WTC11 (cell line): ENCODE data around the gene SESN2. TPM values are rescaled to one million over a fixed set of nuclear protein-coding genes. Genes with fewer than 3 reads are reported as not detected.

ENCODE experiments used
- ATAC-seq: fragments of 200-7000 bp; cut with Tn5 transposase; 2 replicates; pipeline ENCODE4 v1.10.0; 2021; ENCODE audit warnings: mild to moderate bottlenecking, moderate library complexity
- CTCF ChIA-PET: fragments of 300-600 bp; sonication (Branson Sonifier 250); formaldehyde crosslinking; loops from one replicate; lab custom pipeline; 2021; ENCODE audit warnings: antibody characterized with exemption; lab: Charles Lee
- POLR2A ChIA-PET: fragments of 350-600 bp; sonication (Branson Sonifier 250); formaldehyde crosslinking; loops from one replicate; lab custom pipeline; 2021; ENCODE audit warnings: antibody characterized with exemption; lab: Charles Lee
- DNase-seq: peaks from one replicate; pipeline ENCODE4 v3.0.0; 2021; ENCODE audit warnings: low spot score
- H3K27ac Mint-ChIP-seq: 2 replicates; pipeline ENCODE4 v1.8.0; 2021; ENCODE audit warnings: mixed read lengths
- H3K27me3 Mint-ChIP-seq: 2 replicates; pipeline ENCODE4 v1.8.0; 2021; ENCODE audit warnings: low read depth, mild to moderate bottlenecking, moderate library complexity, mixed read lengths
- H3K36me3 Mint-ChIP-seq: 2 replicates; pipeline ENCODE4 v1.8.0; 2021; ENCODE audit warnings: mixed read lengths
- H3K4me1 Mint-ChIP-seq: 2 replicates; pipeline ENCODE4 v1.8.0; 2022; ENCODE audit warnings: mixed read lengths
- H3K4me3 Mint-ChIP-seq: 2 replicates; pipeline ENCODE4 v1.8.0; 2021; ENCODE audit warnings: mild to moderate bottlenecking, moderate library complexity, mixed read lengths
- H3K9me3 Mint-ChIP-seq: 2 replicates; pipeline ENCODE4 v1.8.0; 2021; ENCODE audit warnings: mixed read lengths
- CTCF ChIP-seq: fragments of 200-600 bp; IDR thresholded peaks from 2 replicates; pipeline ENCODE4 v1.8.0; 2022; ENCODE audit warnings: antibody characterized with exemption
- E2F1 ChIP-seq: sonication (generic); formaldehyde crosslinking; IDR thresholded peaks from 2 replicates; pipeline ENCODE4 v1.8.0; 2022; ENCODE audit warnings: mild to moderate bottlenecking, missing genetic modification reagents
- E2F4 ChIP-seq: sonication (generic); formaldehyde crosslinking; IDR thresholded peaks from 2 replicates; pipeline ENCODE4 v1.8.1; 2022; ENCODE audit warnings: low read depth, mild to moderate bottlenecking, moderate library complexity, missing genetic modification reagents, borderline replicate concordance
- E2F5 ChIP-seq: sonication (generic); formaldehyde crosslinking; IDR thresholded peaks from 2 replicates; pipeline ENCODE4 v1.8.1; 2022; ENCODE audit warnings: mild to moderate bottlenecking, moderate library complexity, missing genetic modification reagents
- ELF4 ChIP-seq: sonication (generic); formaldehyde crosslinking; IDR thresholded peaks from 2 replicates; pipeline ENCODE4 v1.8.1; 2022; ENCODE audit warnings: low read depth, mild to moderate bottlenecking, moderate library complexity, missing genetic modification reagents
- ERG ChIP-seq: fragments of 250-450 bp; sonication (Bioruptor Pico); IDR thresholded peaks from 2 replicates; pipeline ENCODE4 v1.8.0; 2021; ENCODE audit warnings: mild to moderate bottlenecking
- FOXK1 ChIP-seq: sonication (generic); formaldehyde crosslinking; IDR thresholded peaks from 2 replicates; pipeline ENCODE4 v1.8.0; 2022; ENCODE audit warnings: mild to moderate bottlenecking, moderate library complexity, missing genetic modification reagents
- FOXP1 ChIP-seq: sonication (generic); formaldehyde crosslinking; IDR thresholded peaks from 2 replicates; pipeline ENCODE4 v1.8.0; 2022; ENCODE audit warnings: missing genetic modification reagents, mild to moderate bottlenecking, moderate library complexity, borderline replicate concordance
- FOXP4 ChIP-seq: sonication (generic); formaldehyde crosslinking; IDR thresholded peaks from 2 replicates; pipeline ENCODE4 v1.8.0; 2022; ENCODE audit warnings: mild to moderate bottlenecking, missing genetic modification reagents
- HMGA2 ChIP-seq: fragments of 250-450 bp; sonication (Bioruptor Pico); IDR thresholded peaks from 2 replicates; pipeline ENCODE4 v1.4.0; 2021; ENCODE audit warnings: mild to moderate bottlenecking, moderate library complexity
- KAT7 ChIP-seq: sonication (generic); formaldehyde crosslinking; IDR thresholded peaks from 2 replicates; pipeline ENCODE4 v1.8.1; 2023; ENCODE audit warnings: missing genetic modification reagents, mild to moderate bottlenecking, borderline replicate concordance
- MAX ChIP-seq: sonication (generic); formaldehyde crosslinking; IDR thresholded peaks from 2 replicates; pipeline ENCODE4 v1.8.0; 2022; ENCODE audit warnings: mild to moderate bottlenecking, missing genetic modification reagents
- MLX ChIP-seq: sonication (generic); formaldehyde crosslinking; IDR thresholded peaks from 2 replicates; pipeline ENCODE4 v1.8.1; 2023; ENCODE audit warnings: mild to moderate bottlenecking, missing genetic modification reagents, moderate library complexity
- NFYB ChIP-seq: sonication (generic); formaldehyde crosslinking; conservative IDR thresholded peaks from 2 replicates; pipeline ENCODE4 v1.8.0; 2022; ENCODE audit warnings: low read depth, missing genetic modification reagents
- OVOL2 ChIP-seq: fragments of 250-450 bp; sonication (Bioruptor Pico); IDR thresholded peaks from 2 replicates; pipeline ENCODE4 v1.9.0; 2021; ENCODE audit warnings: mild to moderate bottlenecking, borderline replicate concordance
- RORB ChIP-seq: fragments of 250-450 bp; sonication (Bioruptor Pico); IDR thresholded peaks from 2 replicates; pipeline ENCODE4 v1.9.0; 2021; ENCODE audit warnings: mild to moderate bottlenecking
- SP1 ChIP-seq: sonication (generic); formaldehyde crosslinking; conservative IDR thresholded peaks from 2 replicates; pipeline ENCODE4 v1.8.1; 2022; ENCODE audit warnings: missing genetic modification reagents
- STAT6 ChIP-seq: sonication (generic); formaldehyde crosslinking; conservative IDR thresholded peaks from 2 replicates; pipeline ENCODE4 v1.8.1; 2023; ENCODE audit warnings: mild to moderate bottlenecking, low read depth, missing genetic modification reagents, moderate library complexity
- TCF7 ChIP-seq: sonication (generic); formaldehyde crosslinking; IDR thresholded peaks from 2 replicates; pipeline ENCODE4 v1.8.0; 2022; ENCODE audit warnings: mild to moderate bottlenecking, low read depth, missing genetic modification reagents, moderate library complexity
- USF1 ChIP-seq: sonication (generic); formaldehyde crosslinking; IDR thresholded peaks from 2 replicates; pipeline ENCODE4 v1.8.0; 2022; ENCODE audit warnings: mild to moderate bottlenecking, missing genetic modification reagents
- ZNF232 ChIP-seq: sonication (generic); formaldehyde crosslinking; IDR thresholded peaks from 2 replicates; pipeline ENCODE4 v1.8.0; 2022; ENCODE audit warnings: mild to moderate bottlenecking, missing genetic modification reagents
- ZNF317 ChIP-seq: sonication (generic); formaldehyde crosslinking; IDR thresholded peaks from 2 replicates; pipeline ENCODE4 v1.8.1; 2023; ENCODE audit warnings: low read depth, mild to moderate bottlenecking, moderate library complexity, missing genetic modification reagents, borderline replicate concordance
- ZNF416 ChIP-seq: fragments of 250-450 bp; sonication (Bioruptor Pico); IDR thresholded peaks from 2 replicates; pipeline ENCODE4 v1.9.0; 2021; ENCODE audit warnings: mild to moderate bottlenecking, inconsistent platforms
- total RNA-seq: library from RNA; stranded (reverse); gene quantifications from 3 replicates; pipeline ENCODE4 v1.2.3, GENCODE V29; 2021

SESN2 gene
- total RNA-seq, 1 experiment from 2014 or later: 38.1 TPM

GRCh38 chr1:28232558-28233263 lies 26.6 kb upstream of the SESN2 start, which contains the start of gene DNAJC8:
Gene DNAJC8 (minus strand): TSS chr1:28233029. CDS start chr1:28232998, 31 bp downstream.
- POLR2A ChIA-PET: interaction anchor here (1.8 kb wide), 1 partner anchor 16 kb away, joined by 9 read pairs; no protein-coding TSS in a partner anchor
- CTCF ChIA-PET: interaction anchor here (2.3 kb wide), 1 partner anchor 135 kb away, joined by 5 read pairs; no protein-coding TSS in a partner anchor
- Mint-ChIP-seq H3K4me1 (peaks cover 8% of the 10 kb centered on the region), H3K27me3 (no peaks in the 10 kb centered on the region), H3K36me3 (peaks cover 17% of the 10 kb centered on the region), H3K27ac (peak within 1 kb of the TSS; percentile 99), H3K4me3 (peak within 1 kb of the TSS; percentile 99), H3K9me3 (no peaks in the 10 kb centered on the region)
- DNase-seq (peak; percentile 93), ATAC-seq (peak; percentile 44)
- TF ChIP-seq ELF4 (CRISPR knock-in tag) (no peak), E2F5 (CRISPR knock-in tag) (0 out of 2 replicates have a peak, but pooled peaks have one; percentile 33), CTCF (no peak), FOXP1 (CRISPR knock-in tag) (no peak; the same call in 1 of the 2 replicates), SP1 (peak; percentile 62), MLX (CRISPR knock-in tag) (no peak), FOXK1 (CRISPR knock-in tag) (peak; percentile 75; the same call in 1 of the 2 replicates), ZNF317 (CRISPR knock-in tag) (no peak), ERG (CRISPR knock-in tag) (no peak), TCF7 (no peak), OVOL2 (CRISPR knock-in tag) (no peak), FOXP4 (CRISPR knock-in tag) (no peak), ZNF232 (CRISPR knock-in tag) (no peak), HMGA2 (CRISPR knock-in tag) (no peak), RORB (CRISPR knock-in tag) (no peak), MAX (CRISPR knock-in tag) (no peak; the same call in 1 of the 2 replicates), ZNF416 (no peak), E2F1 (CRISPR knock-in tag) (no peak), STAT6 (no peak), USF1 (CRISPR knock-in tag) (peak; percentile 99), E2F4 (no peak), KAT7 (CRISPR knock-in tag) (no peak), NFYB (no peak)
